GM19452 (cell line): Measurements from ENCODE around the gene GP5.

Source experiments
- ATAC-seq: cut with Tn5 transposase; IDR thresholded peaks from one replicate; pipeline ENCODE4 v1.9.1; 2021; ENCODE audit not compliant: unreplicated experiment

The GP5 gene, protein sequence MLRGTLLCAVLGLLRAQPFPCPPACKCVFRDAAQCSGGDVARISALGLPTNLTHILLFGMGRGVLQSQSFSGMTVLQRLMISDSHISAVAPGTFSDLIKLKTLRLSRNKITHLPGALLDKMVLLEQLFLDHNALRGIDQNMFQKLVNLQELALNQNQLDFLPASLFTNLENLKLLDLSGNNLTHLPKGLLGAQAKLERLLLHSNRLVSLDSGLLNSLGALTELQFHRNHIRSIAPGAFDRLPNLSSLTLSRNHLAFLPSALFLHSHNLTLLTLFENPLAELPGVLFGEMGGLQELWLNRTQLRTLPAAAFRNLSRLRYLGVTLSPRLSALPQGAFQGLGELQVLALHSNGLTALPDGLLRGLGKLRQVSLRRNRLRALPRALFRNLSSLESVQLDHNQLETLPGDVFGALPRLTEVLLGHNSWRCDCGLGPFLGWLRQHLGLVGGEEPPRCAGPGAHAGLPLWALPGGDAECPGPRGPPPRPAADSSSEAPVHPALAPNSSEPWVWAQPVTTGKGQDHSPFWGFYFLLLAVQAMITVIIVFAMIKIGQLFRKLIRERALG

DNA sequence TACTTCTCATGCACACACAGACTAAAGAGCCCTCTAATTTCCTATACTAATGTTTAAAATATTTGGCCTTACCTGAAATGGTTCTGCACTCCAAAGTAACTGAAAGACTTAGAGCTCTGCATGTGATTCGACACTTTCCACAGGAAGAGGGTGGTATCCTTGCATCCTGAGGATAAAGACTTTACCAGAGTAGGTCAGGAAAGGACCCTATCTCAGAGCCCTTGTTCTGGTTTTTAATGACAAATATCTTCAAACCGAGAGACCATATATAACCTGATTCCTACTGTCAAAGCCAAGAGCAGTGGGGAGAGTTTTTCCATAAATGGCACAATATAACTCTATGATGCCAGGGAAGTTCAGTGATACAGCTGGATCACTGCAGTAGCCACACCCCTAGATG, at the start of gene GP5:
Gene GP5 (minus strand): TSS at position 101 of the 400 bp plus-strand sequence. CDS start 984 bp downstream, outside the sequence.
- no peak for ATAC-seq

DNA sequence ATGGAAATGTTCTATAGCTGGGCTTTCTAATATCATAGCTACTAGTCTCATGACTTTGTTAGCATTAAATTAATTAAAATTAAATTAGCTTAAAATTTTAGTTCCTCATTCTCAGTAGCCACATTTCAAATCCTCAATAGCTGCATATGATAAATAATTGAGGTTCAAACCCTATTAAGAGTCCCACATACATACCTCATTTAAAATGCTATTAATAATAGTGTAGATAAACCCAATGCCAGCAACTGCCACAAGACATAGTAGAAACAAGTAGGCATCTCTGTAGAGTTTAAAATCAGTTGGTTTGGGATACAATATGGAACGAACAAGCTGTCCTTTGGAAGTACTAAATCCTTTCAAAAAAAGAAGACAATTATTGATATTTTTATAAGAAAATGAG, 48.6 kb upstream of the GP5 start:
- ATAC-seq = no peak

DNA sequence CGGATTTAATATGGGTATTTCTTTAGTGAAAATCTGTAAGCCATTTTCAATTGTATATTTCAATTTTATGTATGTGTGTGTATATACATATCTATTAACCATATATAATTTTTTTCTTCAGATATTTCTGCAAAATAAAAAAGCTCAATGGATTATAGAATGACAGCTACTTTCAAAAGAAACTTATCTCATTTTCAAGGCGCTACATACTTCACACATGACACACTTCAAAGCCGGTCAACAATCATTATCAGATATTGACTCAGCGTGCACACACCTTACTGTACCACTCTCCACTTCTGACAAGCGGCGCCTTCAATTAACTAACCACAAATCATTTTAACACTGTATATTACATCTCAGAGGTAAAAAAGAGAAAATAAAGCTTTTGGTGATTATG, 48.1 kb upstream of the GP5 start:
- no peak for ATAC-seq

DNA sequence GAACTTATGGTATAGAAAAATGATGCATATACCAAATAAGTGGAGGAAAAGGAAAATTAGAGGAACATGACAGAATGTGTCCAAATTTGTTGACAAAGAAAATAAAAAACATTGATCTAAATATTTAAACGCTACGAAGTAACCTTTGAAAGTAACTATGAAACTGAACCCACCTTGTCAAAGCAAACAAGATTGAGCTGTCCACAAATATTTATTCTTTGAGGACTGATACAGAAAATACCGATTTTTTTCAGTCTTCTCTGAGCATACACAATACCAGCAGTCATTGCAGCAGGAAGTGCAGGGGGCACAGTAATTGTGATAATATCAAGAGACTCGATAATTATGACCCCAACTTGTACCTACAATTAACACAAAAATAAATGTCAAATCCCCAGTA, 47.7 kb upstream of the GP5 start:
- ATAC-seq = no peak

DNA sequence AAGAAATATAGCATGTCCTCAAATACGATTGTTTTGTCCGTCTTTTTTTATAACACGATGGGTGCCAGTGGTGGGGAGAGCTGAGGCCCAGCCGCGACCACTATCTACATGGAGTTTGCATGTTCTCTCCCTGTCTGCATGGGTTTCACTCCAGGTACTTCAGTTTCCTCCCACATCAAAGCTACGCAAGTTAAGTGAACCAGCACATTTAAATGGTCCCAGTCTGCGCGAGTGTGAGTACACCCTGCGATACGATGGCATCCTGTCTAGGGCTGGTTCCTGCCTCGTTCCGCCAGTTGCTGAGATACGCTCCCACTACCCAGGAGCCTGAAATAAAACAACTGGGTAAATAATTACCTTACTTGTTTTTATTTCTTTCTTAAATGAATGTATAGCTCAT, 47.1 kb upstream of the GP5 start:
- ATAC-seq = no peak

DNA sequence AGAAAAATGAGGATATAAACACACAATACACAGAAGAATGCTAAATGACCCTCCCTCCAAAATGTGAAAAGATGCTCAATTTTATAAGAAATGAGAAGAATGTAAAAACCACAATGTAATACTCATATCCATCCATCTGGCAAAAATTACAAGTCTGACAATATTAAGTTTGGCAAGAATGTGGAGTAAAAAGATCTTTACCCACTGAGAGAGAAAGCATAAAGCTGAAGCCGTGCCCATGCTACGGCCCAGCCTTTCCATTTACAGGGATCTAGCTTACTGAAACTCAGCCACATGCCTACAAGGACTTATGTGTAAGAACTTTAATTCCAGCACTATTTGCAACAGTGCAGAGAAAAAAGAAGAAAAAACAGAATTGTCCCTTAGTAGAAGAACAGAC, 44.8 kb upstream of the GP5 start:
- no peak for ATAC-seq

DNA sequence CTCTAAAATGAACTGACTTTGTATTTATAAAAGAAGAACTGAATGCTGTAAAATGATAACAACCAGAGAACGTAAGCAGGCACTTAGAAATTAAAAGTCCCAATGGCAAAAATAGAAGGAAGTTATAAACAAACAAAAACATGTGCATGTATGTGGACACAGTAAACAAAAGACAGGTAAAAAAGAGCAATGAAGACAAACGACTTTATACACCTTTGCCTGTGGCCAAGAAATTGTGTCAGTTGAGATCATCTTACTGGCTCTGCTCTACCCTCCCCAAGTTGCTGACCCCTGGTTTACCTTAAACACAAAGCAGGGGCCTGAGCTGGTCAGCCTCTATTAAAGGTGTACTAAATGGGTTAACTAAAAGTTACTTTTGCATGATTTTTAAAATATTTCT, 41.7 kb upstream of the GP5 start:
- ATAC-seq = no peak

DNA sequence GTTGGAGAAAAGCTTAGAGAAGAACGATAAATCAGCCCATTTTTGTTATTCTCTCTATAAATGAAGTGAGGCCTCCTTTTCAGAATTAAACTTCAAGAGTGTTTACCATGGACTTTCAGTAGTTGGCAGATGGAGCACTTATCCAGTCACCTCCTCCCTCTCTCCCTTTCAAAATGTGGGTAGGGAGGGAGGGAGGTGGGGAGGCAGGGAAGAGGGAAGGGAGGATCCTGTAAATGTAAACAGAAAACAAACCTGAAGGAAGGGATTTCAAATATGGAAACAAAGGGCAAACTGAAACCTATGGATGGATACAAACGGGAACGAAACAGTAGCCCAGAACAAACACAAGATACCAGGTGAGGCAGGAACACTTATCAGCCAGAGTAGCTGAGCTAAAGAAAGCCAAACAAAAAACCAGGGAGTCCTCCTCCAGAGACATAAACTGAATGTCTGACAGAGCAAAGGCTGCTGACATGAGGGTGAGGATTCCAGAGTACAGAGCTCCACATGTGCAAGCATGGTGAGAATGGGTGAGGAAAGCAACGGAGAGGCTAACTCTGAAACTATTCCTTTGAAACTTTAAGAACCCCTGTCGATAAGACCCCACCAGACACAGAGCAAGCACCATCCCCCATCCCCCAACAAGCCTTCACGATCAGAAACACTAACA, 41.0 kb upstream of the GP5 start:
- no peak for ATAC-seq

DNA sequence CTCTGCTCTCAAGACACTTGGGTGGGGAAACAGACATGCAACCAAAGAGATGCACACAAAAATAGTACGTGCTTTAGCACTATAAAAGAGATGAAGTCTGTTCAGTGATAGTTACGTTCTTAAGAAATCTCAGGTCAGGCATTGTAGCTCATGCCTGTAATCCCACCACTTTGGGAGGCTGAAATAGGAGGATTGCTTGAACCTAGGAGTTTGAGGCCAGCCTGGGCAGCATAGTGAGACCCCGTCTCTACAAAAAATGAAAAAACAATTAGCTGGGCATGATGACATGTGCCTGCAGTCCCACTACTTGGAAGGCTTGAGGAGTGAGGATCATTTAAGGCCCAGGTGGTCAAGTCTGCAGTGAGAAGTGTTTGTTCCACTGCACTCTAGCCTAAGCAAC, 35.4 kb upstream of the GP5 start:
- ATAC-seq = no peak

DNA sequence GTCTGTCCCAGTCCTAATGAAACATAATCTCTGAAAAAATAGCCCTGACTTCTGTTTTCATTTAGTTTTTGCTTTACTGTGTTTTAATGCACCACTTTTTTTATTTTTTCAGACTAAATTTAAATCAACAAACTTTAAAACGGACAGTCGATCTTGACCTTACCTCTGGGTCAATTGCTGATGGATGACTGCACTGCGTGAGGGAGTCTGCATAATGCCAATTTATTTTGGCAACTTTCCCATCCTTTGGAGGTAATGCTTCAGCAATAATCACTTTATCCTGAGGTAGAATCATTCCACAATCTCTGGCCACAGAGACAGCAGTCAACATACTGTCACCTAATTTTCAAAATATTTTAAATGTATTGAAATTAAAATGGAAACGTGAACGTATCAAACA, 32.5 kb upstream of the GP5 start:
- ATAC-seq = no peak

DNA sequence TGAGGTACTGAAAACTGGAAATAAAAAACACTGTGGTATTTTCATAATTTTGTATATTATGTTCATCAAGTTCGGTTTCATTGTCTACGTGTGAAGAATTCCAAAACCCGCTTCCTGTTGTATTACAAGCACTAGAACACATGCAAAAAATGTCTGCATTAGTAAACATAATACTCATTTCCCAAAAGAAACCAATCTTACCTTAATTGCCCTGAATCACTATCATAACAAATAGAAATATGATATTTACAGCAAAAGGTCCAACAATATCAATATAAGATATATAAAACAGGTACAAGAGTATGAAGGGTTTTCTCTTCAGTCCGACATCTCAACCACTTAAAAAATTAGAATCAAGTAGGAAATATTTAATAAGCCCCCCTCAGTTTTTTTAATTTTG, 26.3 kb upstream of the GP5 start:
- no peak for ATAC-seq

DNA sequence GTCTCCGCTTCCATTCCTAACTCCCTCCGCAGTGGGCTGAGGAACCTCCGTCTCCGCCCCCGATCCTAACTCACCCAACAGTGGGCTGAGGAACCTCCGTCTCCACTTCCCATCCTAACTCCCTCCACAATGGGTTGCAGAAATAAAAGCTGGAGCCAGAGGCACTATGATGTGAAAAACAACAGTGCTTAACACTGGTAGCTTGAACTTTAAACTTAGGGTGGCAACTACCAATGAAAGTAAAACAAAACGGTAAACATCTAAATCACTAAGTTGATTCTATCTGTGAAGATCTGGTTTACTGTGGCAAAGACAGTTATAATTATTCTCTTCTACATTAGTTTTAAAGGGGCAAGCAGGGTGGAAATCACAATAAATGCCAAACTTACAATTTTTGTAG, 25.9 kb upstream of the GP5 start:
- no peak for ATAC-seq

DNA sequence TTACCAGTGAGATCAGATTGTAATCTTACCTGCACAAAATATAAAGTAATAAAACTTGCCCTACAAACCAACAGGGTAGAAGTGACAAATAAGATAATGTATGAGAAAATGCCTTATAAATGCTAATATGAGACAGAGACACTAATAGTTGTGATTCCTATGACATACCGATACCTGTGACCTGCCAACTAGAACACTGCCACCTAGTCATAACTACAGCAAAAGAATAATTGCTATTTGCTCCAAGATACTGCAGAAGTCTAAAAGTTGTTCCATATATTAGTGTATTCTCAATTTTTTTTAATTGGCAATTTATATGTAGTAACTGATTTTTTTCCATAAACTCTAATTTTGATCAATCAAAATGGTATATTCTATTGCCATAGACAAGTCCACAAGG, 25.3 kb upstream of the GP5 start:
- no peak for ATAC-seq

DNA sequence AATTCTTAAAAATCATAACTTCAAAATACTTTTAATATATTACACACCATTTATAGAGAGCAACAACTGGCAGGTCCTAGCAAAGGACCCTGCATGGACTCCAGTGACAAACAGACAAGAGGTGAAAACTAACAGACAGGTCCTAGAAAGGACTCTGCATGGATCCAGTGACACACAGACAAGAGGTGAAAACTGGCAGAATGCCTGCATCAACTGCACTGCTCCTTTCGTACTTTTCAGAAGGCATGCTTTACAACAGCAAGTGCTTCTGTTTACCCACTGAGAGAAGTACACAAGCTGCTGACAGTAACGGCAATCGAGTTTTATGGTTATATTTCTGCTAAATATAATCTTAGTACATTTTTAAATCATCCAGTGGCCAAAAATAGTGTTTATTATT, 24.3 kb upstream of the GP5 start:
- ATAC-seq = no peak

DNA sequence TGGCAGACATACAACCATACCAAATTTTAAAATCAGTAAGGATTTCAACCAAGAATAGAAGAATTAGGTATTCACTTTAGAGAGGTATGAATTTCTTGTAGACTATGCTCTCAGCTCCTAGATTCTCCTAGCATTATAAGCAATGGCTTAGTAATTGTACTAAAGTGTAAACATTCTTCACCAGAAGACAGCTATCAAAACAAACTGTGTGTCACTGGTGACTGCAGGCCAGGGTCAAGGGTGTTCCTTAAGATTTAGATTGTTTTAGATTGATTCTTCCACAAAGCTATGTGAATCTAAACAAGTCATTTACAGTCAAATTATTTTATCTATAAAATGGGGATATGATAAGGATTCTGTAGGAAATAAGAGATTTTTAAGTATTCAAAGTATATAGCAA, 23.1 kb upstream of the GP5 start:
- ATAC-seq = no peak

DNA sequence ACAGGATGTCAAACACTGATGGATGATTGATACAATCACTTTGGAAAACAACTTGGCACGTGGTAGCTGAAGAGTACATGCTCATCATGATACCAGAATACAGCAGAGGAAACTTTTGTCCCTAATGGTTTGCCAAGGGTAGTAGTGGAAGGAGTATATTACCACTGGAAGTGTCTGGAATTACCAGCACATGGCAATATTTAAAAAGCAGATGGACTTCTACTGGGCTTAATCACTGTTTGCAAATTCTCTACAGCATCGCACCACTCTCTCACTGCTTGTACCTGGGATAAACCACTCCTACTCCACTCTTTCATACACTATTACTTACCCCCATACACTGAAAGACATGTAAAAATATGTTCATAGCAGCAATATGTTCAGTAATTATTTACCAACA, 19.6 kb upstream of the GP5 start:
- no peak for ATAC-seq

DNA sequence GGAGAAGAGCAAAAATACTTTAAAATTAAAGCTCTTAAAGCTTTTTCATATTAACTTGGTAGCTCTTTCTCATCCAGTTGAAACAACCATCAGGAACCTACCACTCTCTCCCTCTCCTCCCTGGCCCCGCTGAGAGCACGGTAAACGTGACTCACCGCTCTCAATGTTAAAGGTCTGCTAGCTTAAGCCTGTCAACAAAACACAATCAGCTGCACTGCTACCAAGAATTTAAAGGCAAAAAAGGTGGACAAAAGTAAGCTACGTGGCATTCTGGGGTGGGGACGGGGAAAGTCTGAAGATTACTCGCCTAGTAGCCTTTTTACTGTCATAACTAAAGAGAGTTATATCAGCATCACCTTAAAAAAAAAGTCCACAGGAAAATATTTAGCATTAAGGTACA, 8.4 kb upstream of the GP5 start:
- no peak for ATAC-seq

DNA sequence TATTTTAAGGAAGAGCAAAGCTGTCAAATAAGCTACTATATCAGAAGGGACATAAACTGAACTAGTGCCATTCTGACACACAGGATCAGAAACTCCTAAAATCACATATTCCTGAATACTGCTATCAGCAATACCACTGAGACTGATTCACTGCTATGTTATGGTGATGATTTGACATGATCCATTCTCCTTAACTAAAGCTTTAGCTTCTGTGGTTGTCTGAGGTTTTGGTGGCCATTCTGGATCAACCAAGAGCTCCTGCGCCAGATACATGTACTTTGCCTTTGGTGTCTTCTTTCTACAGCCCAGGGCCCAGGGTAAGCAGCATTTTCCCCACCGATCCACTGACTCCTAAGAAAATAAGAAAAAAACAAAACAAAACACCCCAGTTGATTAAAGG, 6.7 kb upstream of the GP5 start:
- no peak for ATAC-seq

DNA sequence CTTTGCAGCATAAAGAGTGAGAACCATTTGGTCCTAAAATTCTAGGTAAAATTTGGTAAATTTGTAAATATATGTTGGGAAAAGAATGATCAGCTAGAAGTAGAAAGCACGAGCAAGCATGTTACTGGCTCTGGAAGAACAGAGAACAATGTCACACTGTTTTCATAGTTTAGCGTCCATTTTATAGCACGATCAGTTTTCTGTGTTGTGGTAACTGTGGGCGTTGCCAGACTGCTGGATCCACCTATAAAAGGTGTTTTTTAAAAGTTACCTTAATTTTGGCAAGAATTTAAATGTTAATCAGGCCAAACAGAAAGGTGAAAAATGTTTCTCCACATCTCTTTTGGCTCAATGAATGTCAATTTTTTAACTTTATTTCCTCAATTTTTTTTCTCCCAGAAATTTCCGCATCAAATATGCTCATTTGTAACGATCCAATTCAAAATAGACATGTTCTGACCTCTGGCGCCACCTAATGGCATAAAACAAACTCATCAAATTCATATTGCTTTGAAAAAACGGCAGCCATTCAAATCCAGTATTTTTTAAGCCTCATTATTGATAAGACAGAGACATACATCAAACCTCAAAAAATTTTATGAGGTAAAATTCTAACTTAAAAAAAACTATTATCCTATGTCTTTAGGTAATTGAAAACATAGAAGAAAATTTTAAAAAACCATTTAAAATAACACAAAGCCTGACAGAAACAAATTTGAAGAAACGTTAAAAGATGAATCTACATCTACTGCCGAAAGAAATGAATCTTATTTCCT, 5.5 kb upstream of the GP5 start:
- ATAC-seq = no peak

DNA sequence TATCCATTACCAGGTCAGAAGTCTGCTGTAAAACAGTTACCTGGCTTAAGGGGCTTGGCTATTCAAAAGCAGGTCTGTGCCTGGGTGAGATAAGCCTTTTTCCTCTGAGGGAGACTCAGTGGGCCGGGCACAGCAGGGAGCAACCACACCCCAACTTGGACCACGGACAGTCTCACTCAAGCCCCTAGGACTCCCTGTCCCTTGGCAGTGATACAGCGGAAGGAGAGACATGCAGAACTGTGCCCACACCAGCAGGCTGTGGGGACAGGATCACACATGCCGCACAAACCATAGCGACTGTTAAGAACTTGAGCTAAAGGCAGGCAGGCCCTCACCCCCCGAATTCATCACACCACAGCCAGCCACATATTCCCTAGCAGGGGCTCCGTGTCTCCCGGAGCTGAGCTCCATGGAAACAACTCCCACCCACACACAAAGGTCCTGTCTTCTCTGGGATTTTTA, 2.8 kb upstream of the GP5 start:
- no peak for ATAC-seq

DNA sequence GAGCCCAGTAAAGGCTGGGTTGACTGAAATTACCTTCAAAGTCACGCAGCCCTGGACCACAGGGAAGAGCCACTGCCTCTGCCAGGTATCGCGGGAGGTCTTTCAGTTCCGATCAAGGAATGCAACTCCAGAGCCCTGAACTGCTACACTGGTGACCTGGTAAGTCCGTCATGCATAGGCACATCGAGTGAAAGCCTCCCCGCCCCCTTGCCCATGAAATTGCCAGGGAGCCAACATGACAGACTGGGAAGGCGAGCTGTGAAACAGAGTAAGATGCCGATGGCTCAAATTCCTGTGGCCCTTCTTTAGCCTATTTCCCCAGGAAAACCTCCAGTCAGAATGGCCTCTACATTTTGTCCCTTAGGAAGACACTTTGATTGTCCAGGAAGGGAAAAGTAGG, 2.3 kb upstream of the GP5 start:
- no peak for ATAC-seq
